Prostate gland (tissue), 2 donors: ENCODE results near the gene TRRAP. TPM values are rescaled to one million over a fixed set of nuclear protein-coding genes. Genes with fewer than 3 reads are reported as not detected.

Experiments used
- DNase-seq: peaks from one replicate; pipeline ENCODE4 v3.0.0-alpha.2; 2019; ENCODE audit warnings: low spot score
- H3K27ac ChIP-seq, 2 donors: fragments of 200-600 bp; sonication (generic); 2 replicates each; pipeline ENCODE4 v1.5.1; 2017 to 2019
- H3K27me3 ChIP-seq: fragments of 200-600 bp; sonication (generic); replicated peaks from 2 replicates; pipeline ENCODE4 v1.5.1; 2019; ENCODE audit not compliant: insufficient read depth
- H3K36me3 ChIP-seq, 2 donors: fragments of 200-600 bp; sonication (generic); 1 replicate in 1 of 2; 2 replicates in 1 of 2; pipeline versions ENCODE4 v1.5.1 to v1.8.1; 2017 to 2019
- H3K4me1 ChIP-seq: fragments of 200-600 bp; sonication (generic); replicated peaks from 2 replicates; pipeline ENCODE4 v1.5.1; 2019
- H3K4me3 ChIP-seq, 2 donors: fragments of 200-600 bp; sonication (generic); 2 replicates each; pipeline ENCODE4 v1.5.1; 2017 to 2019
- H3K9me3 ChIP-seq: fragments of 200-600 bp; sonication (generic); 2 replicates; pipeline ENCODE4 v1.5.1; 2017
- POLR2A ChIP-seq: fragments of 450-650 bp; IDR thresholded peaks from one replicate; pipeline ENCODE4 v1.6.1; 2016; ENCODE audit warnings: antibody characterized with exemption, mild to moderate bottlenecking
- POLR2AphosphoS5 ChIP-seq: sonication (generic); formaldehyde crosslinking; IDR thresholded peaks from one replicate; pipeline ENCODE4 v1.6.1; 2017; ENCODE audit warnings: antibody characterized with exemption
- WGBS: methylation state at CpG from one replicate; pipeline ENCODE4 v1.1.5; 2018; 5-methylcytosine and 5-hydroxymethylcytosine counted together
- intact Hi-C: fragments of 100-400 bp; cut with DNase I; formaldehyde crosslinking; loops from one replicate; pipeline ENCODE4 v1.14.2; 2022
- total RNA-seq, 2 donors: library from RNA; depleted of rRNA; stranded (reverse); fragments of >200 nt; gene quantifications; one replicate each; pipeline ENCODE4 v1.1.0, GENCODE V29; 2016
- TF ChIP-seq, protein P1 (sequence below), 4 experiments: fragments of 200-600 bp in 2 of 4; fragments of 450-650 bp in 2 of 4; sonication (generic) in 2 of 4; IDR thresholded peaks; 1 replicate in 3 of 4; 2 replicates in 1 of 4; pipeline ENCODE4 v1.5.1; 2016 to 2019; ENCODE audit warnings: antibody characterized with exemption in 4 of 4, mild to moderate bottlenecking in 2 of 4, moderate library complexity in 2 of 4

TRRAP gene
- total RNA-seq, 2 donors from 2014 or later, result 38.3 to 87.4 TPM

- WGBS, result 80% methylated on average over 8 of the region's 8 CpGs
- TF ChIP-seq, protein P1, sequence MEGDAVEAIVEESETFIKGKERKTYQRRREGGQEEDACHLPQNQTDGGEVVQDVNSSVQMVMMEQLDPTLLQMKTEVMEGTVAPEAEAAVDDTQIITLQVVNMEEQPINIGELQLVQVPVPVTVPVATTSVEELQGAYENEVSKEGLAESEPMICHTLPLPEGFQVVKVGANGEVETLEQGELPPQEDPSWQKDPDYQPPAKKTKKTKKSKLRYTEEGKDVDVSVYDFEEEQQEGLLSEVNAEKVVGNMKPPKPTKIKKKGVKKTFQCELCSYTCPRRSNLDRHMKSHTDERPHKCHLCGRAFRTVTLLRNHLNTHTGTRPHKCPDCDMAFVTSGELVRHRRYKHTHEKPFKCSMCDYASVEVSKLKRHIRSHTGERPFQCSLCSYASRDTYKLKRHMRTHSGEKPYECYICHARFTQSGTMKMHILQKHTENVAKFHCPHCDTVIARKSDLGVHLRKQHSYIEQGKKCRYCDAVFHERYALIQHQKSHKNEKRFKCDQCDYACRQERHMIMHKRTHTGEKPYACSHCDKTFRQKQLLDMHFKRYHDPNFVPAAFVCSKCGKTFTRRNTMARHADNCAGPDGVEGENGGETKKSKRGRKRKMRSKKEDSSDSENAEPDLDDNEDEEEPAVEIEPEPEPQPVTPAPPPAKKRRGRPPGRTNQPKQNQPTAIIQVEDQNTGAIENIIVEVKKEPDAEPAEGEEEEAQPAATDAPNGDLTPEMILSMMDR (IDR thresholded peaks at IDR 0.05), result no peak
- TF ChIP-seq POLR2AphosphoS5, result no peak
- no peak for TF ChIP-seq POLR2A
Measured at GRCh38 chr7:98834949-98835348, 43.4 kb upstream of the TRRAP start.

GRCh38 chr7:98836811-98837629, 41.3 kb upstream of the TRRAP start:
- Histone ChIP-seq H3K27ac (no peak overlapping the region), H3K27me3 (no peaks in the 10 kb centered on the region), H3K9me3 (no peaks in the 10 kb centered on the region), H3K4me1 (no peaks in the 10 kb centered on the region), H3K36me3 (no peaks in the 10 kb centered on the region), H3K4me3 (no peak overlapping the region)
- 29% methylated on average over 10 of the region's 10 CpGs for WGBS
- DNase-seq, result no peak
- TF ChIP-seq, protein P1 (IDR thresholded peaks at IDR 0.05), result peak in 3 of 4 experiments; percentile 15 to 54 (median 24)
- no peak for TF ChIP-seq POLR2A
- intact Hi-C loops, result no loop called here

More at GRCh38 chr7:98834949-98835348, 43.4 kb upstream of the TRRAP start:
- H3K27me3 ChIP-seq, result no peaks in the 10 kb centered on the region
- no peaks in the 10 kb centered on the region for H3K4me1 ChIP-seq
- DNase-seq, result no peak
- H3K36me3 ChIP-seq, result no peaks in the 10 kb centered on the region
- H3K4me3 ChIP-seq, result no peak overlapping the region
- H3K9me3 ChIP-seq, result no peaks in the 10 kb centered on the region
- H3K27ac ChIP-seq, result no peak overlapping the region
- intact Hi-C loops, result no loop called here

- no peak for DNase-seq
- Histone ChIP-seq H3K27me3 (no peaks in the 10 kb centered on the region), H3K27ac (no peak overlapping the region), H3K4me1 (no peaks in the 10 kb centered on the region), H3K36me3 (no peaks in the 10 kb centered on the region), H3K4me3 (no peak overlapping the region), H3K9me3 (no peaks in the 10 kb centered on the region)
- TF ChIP-seq, protein P1 (IDR thresholded peaks at IDR 0.05), result no peak
- no peak for TF ChIP-seq POLR2AphosphoS5
- TF ChIP-seq POLR2A, result no peak
- WGBS, result 70% methylated on average over 5 of the region's 5 CpGs
- intact Hi-C loops, result no loop called here
Measured at GRCh38 chr7:98837630-98837972, 40.7 kb upstream of the TRRAP start.

DNA sequence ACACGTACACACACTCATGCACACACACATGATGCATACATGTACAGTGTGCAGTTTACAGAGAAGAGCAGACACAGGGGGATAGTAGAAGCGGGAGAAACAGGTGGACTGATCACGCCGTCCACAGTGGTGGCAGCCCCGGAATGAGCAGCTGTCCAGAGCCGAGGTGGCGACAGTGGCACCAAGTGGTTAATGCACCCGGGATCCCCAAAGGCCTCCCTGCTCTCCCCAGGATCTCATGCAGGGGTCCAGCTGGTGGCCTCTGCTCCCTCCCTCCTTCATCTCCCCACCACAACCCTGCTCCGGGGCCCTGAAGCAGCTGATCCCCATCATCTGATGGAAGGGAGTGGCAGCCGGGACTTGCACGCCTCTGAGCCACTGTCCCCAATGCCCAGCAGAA, 38.2 kb upstream of the TRRAP start:
- no peak for DNase-seq
- TF ChIP-seq POLR2A (no peak), POLR2AphosphoS5 (no peak)
- TF ChIP-seq, protein P1 (IDR thresholded peaks at IDR 0.05), result no peak
- no peaks in the 10 kb centered on the region for H3K9me3 ChIP-seq
- WGBS, result 78% methylated on average over 11 of the region's 11 CpGs
- H3K36me3 ChIP-seq, result no peaks in the 10 kb centered on the region
- H3K27ac ChIP-seq, result no peak overlapping the region
- H3K27me3 ChIP-seq, result no peaks in the 10 kb centered on the region
- intact Hi-C loops, result loop anchor here (2.0 kb wide), 1 partner anchor 407 kb away; no protein-coding TSS in a partner anchor
- no peak overlapping the region for H3K4me3 ChIP-seq
- no peaks in the 10 kb centered on the region for H3K4me1 ChIP-seq

- Histone ChIP-seq H3K9me3 (no peaks in the 10 kb centered on the region), H3K27ac (no peak overlapping the region), H3K27me3 (no peaks in the 10 kb centered on the region), H3K36me3 (no peaks in the 10 kb centered on the region), H3K4me1 (no peaks in the 10 kb centered on the region), H3K4me3 (no peak overlapping the region)
- TF ChIP-seq POLR2AphosphoS5, result no peak
- no peak for TF ChIP-seq POLR2A
- TF ChIP-seq, protein P1 (IDR thresholded peaks at IDR 0.05), result no peak
- WGBS, result 71% methylated on average over 4 of the region's 4 CpGs
- intact Hi-C loops, result loop anchor here (2.0 kb wide), 1 partner anchor 408 kb away; no protein-coding TSS in a partner anchor
- DNase-seq, result no peak
Measured at GRCh38 chr7:98840722-98841121, 37.6 kb upstream of the TRRAP start.
